ENCODE measurements around the gene C1orf174.

C1orf174 gene

DNA sequence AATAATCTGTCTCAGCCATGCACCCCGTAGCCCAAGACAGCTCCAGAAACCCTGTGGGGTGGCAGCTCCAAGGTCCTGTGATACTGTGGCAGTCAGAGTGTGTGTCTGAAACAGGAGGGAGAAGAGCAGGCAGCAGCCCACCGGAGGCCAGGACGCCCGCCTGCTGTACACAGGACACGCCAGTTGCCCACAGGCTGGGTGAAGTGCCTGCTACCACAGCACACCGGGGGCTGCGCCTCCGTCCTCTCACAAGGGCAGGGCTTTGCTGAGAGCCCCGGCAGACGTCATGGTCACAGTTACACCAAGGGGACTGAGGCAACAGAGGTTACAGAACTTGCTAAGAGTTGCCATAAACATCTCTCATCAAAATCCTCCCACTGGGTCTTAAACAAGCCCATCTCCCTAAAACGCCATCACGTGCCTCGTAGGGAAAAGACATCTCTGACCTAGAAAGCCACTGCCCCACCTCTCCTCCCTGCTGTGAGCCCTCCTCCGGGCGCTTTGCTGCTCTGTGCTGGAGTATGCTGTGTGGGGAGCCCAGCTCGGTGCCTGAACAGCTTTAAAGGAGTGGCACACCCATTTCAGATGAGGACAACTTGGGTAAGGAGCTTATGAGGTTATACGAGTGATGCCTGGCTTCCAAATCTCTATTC lies 5.3 kb downstream of the C1orf174 start:
- no peak for DNase-seq

DNA sequence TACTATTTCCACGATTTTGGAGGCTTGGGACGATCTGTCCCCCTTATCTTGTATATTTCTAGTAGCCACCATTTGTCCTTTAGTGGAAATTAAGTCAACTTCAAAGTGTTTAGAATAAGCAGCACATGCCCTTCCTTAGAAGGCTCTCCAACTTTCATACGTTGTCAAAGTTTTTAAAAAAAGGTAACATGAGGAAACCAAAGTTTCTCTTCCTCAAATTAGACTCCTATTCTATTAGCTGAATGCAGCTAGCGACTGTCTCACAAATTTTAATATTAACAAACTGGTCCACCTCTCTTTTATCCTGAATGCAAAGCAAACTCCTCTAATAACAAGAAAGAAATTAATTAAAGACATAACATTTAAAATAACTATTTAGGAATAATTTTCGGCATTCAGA lies 6.9 kb downstream of the C1orf174 start:
- DNase-seq: no peak

DNA sequence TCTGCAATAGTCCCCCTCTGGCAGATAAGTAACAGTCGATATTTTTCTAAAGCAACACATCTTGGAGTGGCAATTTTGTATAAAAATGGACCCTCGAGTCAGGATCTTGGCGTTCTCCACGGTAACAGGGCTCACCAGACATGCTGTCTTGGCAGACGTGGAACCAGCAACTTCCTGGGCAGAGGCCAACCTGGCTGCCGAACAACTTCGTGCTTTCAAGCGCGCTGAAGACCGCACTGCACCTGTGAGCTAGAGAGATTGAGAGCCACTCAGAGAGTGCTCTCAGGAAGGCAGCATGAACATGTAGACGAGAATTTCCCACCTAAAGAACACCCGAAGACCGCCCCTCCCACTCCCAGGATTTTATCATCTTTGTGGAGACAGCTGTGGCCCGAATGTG lies 7.3 kb downstream of the C1orf174 start:
- DNase-seq: no peak

DNA sequence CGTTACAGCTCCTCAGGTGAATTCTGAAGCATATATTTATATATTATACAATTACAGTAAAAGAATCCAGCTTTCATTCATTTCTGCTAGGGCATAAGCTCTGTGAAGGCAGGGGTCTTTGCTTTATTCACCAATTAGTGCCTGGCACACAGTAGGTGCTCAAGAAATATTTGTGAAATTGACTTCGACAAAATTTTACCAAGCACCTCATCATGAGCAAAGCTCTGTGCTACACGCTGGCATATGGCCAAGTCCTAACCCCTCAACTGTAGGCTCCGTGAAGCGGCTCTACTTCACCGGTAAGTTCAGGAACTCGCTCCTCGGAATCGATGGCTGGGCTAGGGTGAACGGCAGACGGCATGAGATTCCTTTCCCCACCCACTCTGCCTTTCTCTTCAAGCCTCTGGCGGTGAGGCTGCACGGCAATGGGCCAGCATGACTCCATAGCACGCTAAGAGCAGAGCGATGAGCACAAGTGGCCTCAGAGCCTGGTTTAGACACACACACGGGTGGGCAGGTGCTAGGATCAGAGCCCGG lies 8.7 kb downstream of the C1orf174 start:
- DNase-seq: no peak

DNA sequence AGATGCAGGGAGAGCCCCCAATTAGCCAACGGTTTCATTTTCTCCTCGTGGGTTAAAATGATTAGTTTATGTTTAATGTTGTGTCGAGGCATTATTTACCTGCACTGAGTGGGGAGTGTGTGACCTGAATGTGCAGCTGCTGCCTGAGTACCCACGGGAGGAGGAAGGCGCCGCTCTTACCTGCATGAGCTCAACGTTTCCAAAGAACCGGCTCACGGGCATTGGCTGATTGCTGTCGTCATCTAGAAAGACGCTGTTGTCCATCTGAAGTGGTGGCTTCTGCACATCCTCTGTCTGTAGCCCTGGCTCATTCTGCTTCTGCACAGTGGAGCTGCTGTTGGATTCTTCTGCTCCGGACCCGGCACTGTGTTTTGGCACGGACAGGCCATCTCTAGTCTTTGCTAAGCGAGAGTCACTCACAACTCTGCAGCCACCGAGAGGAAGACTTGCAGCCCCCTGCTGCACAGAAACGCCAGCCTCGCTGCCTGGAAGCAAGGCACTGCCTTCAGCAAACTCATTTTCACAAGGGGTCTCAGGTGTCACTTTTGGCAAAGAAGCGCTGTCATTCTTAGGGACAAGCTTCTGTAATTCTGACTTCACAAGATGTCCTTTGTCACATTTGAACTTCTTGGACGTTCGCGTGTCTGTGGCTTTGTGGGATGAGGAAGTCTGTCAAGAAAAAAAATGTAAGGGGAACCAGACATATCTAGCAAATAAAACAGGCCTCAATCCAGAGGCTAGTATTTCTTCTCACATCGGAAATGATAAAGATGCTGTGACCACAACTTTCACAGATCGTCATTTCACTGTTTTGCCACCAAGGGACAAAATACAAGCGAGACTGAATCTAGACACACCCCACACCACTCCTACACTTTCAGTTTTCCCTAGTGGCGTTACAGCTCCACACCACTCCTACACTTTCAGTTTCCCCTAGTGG lies 9.4 kb downstream of the C1orf174 start:
- DNase-seq: no peak

DNA sequence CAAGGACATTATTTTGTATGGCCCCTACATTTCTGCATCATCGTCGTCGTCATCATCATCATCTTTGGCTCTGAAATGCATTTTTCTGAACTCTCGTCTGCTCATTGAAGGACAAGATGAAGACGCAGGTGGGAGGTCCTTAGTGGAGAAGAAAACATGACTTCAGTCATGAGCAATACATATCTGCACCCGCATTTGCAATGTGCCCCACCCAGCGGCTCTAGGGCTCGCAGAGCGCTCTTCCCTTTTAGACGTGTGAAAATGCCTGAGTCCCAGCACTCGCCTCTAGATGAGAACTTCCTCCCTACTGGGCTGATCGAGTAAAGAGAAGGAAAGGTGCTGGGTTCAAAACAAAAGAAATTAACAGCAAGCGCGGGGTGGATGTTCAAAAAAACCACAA lies 10.1 kb downstream of the C1orf174 start:
- DNase-seq: no peak

DNA sequence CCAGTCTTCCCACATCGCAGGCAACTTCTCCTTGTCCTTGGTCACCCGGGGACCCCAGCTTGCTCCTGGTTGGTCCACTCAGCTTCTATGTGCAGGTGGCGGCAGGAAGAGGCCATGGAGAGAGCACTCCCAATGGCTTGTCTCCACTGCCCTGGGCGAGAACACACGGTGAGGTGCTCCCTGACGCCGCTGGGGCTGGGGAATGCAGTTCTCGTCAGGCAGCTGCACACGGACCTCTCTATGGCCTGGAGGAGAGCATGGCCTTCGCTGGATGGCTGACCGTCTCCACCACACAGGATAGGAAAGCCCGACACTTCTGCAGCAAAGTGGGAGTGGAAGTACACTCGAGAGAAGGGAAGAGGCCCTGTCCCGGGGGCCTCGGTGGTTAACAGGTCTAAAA lies 11.8 kb downstream of the C1orf174 start:
- no peak for DNase-seq

DNA sequence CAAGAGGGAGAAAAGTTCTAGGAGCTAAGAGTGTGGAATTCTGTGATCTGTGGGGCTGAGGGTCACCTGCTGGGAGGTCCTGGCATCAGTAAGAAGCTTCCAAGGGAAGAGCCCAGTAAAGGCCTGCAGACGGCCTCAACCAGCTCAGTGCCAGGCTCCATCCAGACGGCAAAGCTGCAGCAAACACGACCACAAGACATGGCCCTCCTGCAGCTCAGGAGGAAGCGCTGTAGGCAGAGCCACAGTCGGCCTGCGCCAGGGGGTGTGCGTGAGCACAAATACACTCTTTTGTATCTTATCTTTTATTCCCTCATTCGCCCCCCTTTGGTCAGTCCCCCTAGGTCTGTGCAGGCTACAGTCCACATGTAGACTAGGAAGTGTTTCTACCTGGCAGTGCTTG lies 13.4 kb downstream of the C1orf174 start:
- no peak for DNase-seq

DNA sequence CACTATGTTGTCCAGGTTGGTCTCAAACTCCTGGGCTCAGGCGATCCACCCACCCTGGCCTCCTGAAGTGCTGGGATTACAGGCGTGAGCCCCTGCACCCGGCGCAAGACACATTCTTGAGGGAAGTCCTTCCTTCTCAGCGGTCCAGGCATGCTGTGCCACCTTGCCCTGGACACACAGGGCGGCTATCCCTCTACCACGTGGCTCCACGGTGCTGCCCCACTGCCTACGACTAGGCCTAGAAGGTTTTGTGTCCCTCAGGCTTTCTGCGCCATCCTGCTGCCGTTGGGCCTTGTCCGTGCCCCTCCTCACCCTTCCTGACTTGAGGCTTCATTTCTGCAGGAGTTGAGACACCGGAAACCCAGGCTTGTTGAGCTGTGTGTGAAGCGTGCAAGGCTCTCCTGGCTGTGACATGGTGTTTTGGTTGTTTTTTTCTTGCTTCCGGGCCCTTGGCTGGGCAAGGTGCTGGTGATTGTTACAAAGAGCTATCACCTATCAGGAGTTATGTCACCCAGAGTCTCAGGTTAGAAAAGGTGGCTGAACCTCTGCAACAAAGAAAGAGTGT lies 13.9 kb downstream of the C1orf174 start:
- no peak for DNase-seq

DNA sequence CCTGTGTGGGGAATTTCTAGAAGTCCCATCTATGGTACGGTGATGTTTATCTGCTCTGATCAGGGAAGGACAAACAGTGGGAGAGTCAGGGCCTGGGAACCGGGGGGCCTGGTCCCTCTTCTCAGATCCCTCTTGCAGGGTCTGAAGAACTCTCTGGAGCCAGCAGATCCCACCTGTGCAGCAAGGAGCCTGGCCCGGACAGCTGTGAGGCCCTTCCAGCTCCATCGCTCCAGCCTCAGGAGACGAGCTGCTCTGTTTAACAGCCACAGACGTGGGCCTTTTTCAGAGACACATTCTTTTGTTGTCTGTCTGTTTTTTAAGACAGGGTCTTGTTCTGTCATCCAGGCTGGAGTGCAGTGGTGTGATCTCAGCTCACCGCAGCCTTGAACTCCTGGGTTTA lies 14.5 kb downstream of the C1orf174 start:
- no peak for DNase-seq

DNA sequence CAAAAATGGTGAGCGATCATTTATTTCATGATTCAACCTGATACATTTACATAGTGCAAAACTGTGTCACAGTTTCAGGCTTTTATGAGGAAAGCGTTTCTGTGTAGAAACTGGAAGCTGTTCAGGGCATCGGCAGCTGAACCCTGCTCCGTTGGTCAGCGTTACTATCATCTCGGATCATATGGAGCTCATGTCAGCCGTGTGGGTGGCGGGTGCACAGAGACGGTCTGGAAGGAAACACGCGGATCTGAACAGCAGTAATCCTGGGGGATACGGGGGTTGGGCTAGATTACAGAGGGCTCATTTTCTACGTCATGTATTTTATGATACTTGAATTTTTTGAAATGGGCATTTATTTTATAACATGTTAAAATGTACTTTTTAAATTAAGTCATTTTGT lies 15.1 kb downstream of the C1orf174 start:
- DNase-seq: no peak

DNA sequence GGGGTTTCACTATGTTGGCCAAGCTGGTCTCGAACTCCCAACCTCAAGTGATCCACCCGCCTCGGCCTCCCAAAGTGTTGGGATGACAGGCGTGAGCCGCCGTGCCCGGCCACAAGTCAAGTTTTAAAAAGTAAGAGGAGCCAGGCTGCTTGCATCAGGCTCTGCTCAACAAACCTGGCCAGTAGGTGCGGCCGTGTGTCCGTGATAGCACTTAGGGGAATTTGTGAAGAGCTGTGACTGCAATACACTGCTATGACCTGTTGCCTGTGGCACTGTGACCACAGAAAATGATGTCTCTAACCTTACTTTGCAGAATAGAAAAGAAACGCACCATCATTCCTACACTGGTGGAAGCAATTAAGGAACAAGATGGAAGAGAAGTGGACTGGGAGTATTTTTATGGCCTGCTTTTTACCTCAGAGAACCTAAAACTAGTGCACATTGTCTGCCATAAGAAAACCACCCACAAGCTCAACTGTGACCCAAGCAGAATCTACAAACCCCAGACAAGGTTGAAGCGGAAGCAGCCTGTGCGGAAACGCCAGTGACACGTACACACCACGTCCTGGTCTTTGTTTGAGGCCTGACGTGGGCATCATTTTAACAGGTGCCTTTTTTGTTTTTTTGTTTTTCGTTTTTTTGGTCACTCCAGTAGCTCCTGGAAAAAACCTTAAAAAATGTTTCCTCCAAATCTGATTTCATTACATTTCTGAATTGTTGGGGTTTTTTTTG lies 16.7 kb downstream of the C1orf174 start:
- DNase-seq: no peak

DNA sequence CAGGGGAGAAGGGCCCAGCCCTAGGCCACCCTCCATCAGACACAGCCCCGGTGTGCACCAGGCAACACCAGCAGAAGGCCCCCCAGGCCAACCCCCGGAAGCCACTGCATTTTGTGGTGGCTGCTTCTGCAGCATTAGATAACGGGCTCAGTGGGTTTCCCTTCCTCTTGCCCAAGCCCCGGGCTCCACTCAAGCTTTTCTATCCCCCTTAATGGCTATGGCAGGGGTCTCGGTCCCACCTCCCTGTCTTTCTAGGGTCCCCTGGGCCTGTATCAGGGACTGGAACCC lies 18.9 kb downstream of the C1orf174 start:
- no peak for DNase-seq

DNA sequence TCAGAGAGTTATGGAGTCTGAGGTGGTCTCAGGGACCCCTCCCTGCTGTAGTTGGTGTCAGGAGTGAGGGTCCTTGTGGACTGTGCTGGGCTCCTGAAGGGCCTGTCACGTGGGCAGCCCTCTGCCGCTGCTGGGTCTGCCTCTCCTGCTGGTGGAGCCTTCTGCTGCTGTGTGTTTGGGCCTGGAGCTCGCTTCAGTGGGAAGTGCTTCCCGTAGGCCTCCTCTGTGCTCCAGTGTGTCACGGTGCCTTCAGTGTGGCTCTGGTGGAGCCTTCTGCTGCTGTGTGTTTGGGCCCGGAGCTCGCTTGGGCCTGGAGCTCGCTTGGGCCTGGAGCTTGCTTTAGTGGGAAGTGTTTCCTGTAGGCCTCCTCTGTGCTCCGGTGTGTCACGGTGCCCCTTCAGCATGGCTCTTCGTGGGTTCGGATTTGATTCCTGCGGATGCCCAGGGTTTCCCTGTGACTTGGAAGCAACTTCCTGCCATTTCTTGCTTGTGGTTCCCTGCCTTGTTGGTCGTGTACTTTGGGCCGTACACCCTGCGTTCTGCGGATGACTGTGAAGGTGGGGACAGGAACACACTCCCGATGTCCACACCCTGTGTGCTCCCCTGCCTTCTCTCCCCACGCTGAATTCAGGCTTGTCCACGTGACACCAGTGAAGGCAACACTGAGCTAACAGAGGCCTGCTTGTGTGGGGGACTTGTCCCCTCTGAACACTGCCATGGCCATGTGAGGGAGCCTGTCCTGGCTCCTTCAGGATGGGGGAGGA lies 19.5 kb downstream of the C1orf174 start:
- DNase-seq: no peak

DNA sequence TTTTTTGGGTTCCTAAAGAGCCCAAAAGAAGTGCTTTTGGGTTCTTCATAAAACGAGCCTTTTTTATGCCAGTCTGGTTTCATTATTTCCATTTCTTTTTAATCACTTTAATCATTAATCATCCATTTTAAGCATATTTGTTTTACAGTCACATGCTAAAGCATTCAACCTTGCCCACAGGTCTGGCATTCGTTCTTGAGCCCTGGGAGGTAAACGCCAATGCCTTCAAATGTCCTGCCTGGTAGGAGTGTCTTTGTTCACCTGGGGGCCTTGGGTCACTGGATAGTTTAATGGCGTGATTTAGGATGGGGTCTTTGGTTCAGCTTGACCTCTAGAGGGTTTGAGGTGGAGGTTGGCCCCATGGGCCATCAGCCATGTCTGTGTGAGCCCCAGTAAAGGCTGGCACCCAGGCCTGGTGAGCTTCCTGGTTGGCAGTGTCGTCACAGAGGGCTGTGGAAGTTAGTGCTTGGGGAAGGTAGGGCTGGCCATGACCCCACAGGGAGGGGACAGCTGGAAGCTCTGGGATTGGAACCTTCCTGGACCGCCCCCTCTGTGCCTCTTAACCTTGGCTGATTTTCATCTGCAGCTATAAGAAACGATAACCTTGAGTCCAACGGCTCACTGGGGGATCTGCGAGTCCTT lies 20.2 kb downstream of the C1orf174 start:
- DNase-seq: no peak

DNA sequence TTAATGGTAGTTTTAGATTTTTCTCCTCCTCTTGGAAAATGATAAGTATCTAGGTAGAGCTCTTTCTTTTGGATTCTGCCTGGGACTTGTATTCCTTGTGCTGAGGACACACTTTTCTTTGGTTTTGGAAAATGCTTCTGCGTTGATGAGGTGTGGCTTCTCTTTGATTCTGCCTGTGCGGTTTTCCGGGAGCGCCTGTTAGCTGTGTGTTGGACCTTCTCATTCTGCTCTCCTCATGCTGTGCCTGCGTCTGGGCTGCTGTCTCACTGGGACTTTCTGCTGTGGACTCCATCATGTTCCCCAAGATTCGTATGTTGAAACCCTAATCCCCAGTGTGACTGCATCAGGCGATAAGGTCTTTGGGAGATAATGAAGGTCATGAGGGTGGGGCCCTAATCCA lies 21.0 kb downstream of the C1orf174 start:
- no peak for DNase-seq

DNA sequence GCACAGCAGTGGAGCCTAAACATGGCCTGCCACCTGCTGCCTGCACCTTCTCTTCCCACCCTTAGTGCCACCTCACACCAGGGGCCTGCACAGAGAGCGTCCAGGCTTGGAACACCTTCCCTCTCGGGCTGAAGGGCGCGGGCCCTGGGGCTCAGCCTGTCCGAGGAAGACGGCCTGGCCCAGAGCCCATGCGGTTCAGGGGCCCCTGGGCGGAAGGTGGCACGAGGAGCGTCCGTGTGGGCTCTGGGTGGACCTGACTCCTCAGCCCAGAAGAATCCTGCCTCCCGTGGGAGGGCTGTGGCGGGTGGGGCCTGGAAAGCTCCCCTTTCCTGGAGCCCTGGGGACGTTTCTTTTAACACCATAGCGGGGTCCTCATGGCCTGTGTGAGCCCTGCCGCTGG lies 23.4 kb downstream of the C1orf174 start:
- no peak for DNase-seq

DNA sequence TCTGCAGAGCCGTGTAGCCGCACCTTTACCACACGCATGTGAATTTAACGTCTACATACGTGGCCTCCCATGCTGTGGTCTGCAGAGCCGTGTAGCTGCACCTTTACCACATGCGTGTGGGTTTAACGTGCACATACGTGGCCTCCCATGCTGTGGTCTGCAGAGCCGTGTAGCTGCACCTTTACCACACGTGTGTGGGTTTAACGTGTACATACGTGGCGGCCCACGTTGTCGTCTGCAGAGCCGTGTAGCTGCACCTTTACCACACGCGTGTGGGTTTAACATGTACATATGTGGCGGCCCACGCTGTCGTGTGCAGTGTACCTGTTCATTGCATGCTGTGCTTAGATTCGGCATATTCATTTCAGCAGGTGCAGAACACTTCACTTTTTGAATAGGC lies 25.3 kb downstream of the C1orf174 start:
- no peak for DNase-seq

DNA sequence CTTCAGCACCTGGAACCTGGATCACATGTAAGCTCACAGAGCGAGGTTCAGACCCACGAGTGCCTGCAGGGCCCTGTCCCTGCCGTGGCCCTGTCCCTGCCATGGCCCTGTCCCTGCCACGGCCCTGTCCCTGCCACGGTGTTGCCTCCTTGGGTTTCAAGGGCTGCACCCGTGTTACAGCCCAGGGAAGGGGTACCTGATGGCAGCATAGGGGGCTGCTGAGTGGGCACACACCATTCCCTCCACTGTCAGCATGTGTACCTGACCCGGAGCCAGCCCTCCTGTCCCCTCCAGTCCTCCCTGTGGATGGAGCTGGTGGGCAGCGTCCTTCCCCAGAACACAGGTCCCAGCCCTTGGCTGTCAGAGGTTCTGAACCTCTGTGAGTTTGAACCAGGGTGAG lies 27.5 kb downstream of the C1orf174 start:
- DNase-seq: no peak

DNA sequence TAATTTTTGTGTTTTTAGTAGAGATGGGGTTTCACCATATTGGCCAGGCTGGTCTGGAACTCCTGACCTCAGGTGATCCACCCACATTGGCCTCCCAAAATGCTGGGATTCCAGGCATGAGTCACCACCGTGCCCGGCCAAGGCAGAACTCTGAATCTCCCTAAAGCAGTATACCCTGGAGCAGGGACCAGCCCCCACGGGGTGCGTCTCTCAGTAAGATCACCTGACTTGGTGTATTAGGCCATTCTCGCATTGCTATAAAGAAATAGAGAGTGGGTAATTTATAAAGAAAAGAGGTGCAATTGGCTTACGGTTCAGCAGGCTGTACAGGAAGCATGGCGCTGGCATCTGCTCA lies 28.6 kb downstream of the C1orf174 start:
- DNase-seq: no peak

DNA sequence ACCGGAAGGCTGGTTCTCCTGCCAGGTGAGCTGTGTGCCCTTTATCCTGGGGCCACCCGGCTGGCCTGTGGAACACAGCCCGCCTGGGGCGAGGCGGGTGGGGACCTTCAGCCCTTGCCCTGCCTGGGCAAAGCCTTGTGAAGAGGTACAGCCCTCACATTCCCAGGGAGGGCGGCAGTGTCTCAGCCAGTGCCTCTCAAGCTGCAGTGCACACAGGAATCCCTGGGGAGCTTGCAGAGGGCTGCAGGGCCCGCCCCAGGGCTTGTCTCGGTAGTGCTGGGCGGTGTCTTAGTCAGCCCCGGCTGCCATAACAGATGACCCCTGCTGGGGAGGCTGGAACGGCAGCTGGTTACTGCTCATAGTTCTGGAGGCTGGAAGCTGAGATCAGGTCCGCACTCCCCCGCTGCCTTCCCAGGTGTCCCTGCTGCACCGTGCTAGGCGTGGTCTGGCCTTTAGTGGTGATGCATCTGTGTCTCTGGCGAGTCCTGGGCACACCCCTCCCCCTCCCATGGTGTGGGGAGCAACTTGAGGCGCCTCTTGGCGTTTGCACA lies 30.2 kb downstream of the C1orf174 start:
- DNase-seq: no peak
